ENCODE measurements around the gene RBM44. TPM values are rescaled to one million over a fixed set of nuclear protein-coding genes. Genes with fewer than 3 reads are reported as not detected.
"Not testable (repeated sequence)": the region's sequence is repeated elsewhere in the genome, so short reads cannot be mapped to it uniquely, and the experiment has no call there.

The RBM44 gene
- total RNA-seq, 3 donors from 2014 or later: 1.4 to 2.5 (median 2.0) TPM

DNA sequence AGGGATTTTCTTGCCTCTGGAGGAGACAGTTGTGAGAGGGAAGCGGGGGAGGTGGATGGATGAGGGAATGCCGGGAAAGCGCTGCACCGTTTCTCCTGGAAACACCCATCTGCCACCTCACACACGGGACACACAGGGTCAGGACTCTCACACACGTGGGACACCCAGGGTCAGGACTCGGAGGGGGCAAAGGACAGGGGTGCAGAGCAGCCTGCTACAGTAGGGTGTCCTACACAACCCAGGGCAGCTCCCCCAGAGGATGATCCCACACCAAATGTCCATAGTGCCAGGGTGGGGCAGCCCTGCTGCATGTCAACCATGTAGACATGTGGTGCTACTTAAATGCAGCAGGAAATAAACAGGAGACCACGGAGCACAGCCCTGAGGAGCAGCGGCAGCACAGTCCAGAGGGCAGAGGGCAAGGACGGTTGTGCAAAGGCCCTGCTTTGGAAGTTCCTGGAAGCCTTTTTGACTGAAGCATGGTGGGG lies 65.9 kb downstream of the RBM44 start:
- H3K36me3 ChIP-seq: no peaks in the 10 kb centered on the region
- H3K9me3 ChIP-seq: no peaks in the 10 kb centered on the region
- intact Hi-C loops (cut with DNase I; ENCODE audit: low total_unique reads): no loop called here
- peaks cover 0 to 12% of the 10 kb centered on the region in 2 donors for H3K27me3 ChIP-seq
- no peaks in the 10 kb centered on the region for H3K4me1 ChIP-seq
- DNase-seq (ENCODE audit: low spot score in 2 of 2): peak in 1 of 2 donors; percentile 7
- H3K4me3 ChIP-seq: no peak overlapping the region
- H3K27ac ChIP-seq: peak overlapping the region in 1 of 2 donors; percentile 74
- TF ChIP-seq CTCF (IDR thresholded peaks at IDR 0.05) (no peak), POLR2AphosphoS5 (IDR thresholded peaks at IDR 0.05) (no peak), POLR2A (IDR thresholded peaks at IDR 0.05) (no peak)

DNA sequence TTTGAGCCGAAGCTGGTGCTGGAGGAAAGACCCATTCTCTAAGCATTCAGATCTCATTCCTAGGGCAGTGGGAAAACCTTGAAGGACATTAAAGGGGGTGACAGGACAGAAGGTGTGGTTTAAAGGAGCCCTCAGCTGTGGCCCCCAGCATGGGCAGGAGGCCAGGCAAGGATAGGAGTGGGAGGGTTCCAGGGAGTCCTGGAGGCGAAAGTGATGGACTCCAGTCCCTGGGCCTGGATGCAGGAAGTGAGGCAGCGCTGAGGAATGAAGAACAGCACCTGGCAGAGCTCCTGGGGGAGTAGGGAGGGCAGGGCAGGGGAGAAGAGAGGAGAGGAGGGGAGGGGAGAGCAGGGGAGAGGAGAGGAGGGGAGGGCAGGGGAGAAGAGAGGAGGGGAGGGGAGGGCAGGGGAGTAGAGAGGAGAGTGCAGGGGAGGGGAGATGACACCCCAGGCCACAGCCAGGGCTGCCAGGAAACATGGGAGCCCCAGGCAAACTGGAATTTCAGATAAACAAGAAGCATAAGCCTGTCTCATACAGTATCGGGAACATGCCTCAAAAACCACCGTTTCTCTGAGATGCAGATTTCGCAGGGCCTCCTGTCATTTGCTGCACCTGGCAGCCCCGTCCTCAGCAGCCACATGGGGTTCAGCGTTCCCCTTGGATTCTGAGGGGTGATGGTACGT lies 66.5 kb downstream of the RBM44 start:
- intact Hi-C loops (cut with DNase I; ENCODE audit: low total_unique reads): no loop called here
- TF ChIP-seq CTCF (IDR thresholded peaks at IDR 0.05) (no peak), POLR2AphosphoS5 (IDR thresholded peaks at IDR 0.05) (no peak), POLR2A (IDR thresholded peaks at IDR 0.05) (no peak)
- Histone ChIP-seq H3K4me3 (no peak overlapping the region), H3K4me1 (no peaks in the 10 kb centered on the region), H3K27ac (peak overlapping the region; percentile 25 to 74), H3K36me3 (no peaks in the 10 kb centered on the region), H3K9me3 (no peaks in the 10 kb centered on the region), H3K27me3 (peaks cover 0 to 8% of the 10 kb centered on the region in 2 donors)
- DNase-seq (ENCODE audit: low spot score in 2 of 2): peak; percentile 37 to 41

DNA sequence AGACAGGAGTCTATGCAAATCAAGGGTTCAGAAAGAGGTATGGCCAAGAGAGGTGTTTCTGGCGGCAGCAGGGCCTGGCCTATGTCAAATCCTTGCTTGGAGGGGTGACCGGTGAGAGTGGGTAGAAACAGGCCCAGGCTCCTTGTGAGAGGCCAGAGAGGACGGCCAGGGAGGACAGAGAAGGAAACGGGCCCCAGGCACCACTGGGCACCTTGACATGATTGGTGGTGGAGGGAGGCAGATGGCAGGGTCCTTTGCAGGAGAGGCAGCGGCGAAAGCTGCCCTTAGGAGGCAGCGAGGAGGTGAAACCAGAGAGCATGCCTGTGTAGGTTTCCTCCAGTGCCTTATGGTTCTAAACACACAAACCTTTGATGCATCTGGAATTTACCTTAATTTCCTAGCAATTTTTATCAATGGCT lies 67.1 kb downstream of the RBM44 start:
- intact Hi-C loops (cut with DNase I; ENCODE audit: low total_unique reads): no loop called here
- Histone ChIP-seq H3K4me3 (no peak overlapping the region), H3K27me3 (peaks cover 0 to 3% of the 10 kb centered on the region in 2 donors), H3K4me1 (no peaks in the 10 kb centered on the region), H3K27ac (peak overlapping the region; percentile 25 to 74), H3K36me3 (no peaks in the 10 kb centered on the region), H3K9me3 (no peaks in the 10 kb centered on the region)
- peak in 1 of 2 donors; percentile 28 for DNase-seq (ENCODE audit: low spot score in 2 of 2)
- no peak for TF ChIP-seq CTCF (IDR thresholded peaks at IDR 0.05)

GRCh38 chr2:237866101-237866621 lies 67.6 kb downstream of the RBM44 start:
- intact Hi-C loops (cut with DNase I; ENCODE audit: low total_unique reads): no loop called here
- H3K4me1 ChIP-seq: no peaks in the 10 kb centered on the region
- no peaks in the 10 kb centered on the region for H3K9me3 ChIP-seq
- no peak overlapping the region for H3K27ac ChIP-seq
- DNase-seq (ENCODE audit: low spot score in 2 of 2): no peak
- no peaks in the 10 kb centered on the region for H3K36me3 ChIP-seq
- no peaks in the 10 kb centered on the region for H3K27me3 ChIP-seq
- no peak overlapping the region for H3K4me3 ChIP-seq
- TF ChIP-seq POLR2A (IDR thresholded peaks at IDR 0.05) (no peak), CTCF (IDR thresholded peaks at IDR 0.05) (no peak), POLR2AphosphoS5 (IDR thresholded peaks at IDR 0.05) (no peak)

- peak in 1 of 2 donors; percentile 30 for DNase-seq (ENCODE audit: low spot score in 2 of 2)
- Histone ChIP-seq H3K36me3 (no peaks in the 10 kb centered on the region), H3K27ac (no peak overlapping the region), H3K9me3 (no peaks in the 10 kb centered on the region), H3K27me3 (no peaks in the 10 kb centered on the region), H3K4me1 (no peaks in the 10 kb centered on the region), H3K4me3 (no peak overlapping the region)
- intact Hi-C loops (cut with DNase I; ENCODE audit: low total_unique reads): no loop called here
- TF ChIP-seq POLR2AphosphoS5 (IDR thresholded peaks at IDR 0.05) (no peak), CTCF (IDR thresholded peaks at IDR 0.05) (no peak), POLR2A (IDR thresholded peaks at IDR 0.05) (no peak)
These were observed 68.9 kb downstream of the RBM44 start for GRCh38 chr2:237867465-237867864.

GRCh38 chr2:237868074-237868473 lies 69.5 kb downstream of the RBM44 start:
- H3K4me1 ChIP-seq; H3K27ac ChIP-seq; H3K4me3 ChIP-seq; H3K36me3 ChIP-seq; H3K9me3 ChIP-seq; DNase-seq (ENCODE audit: low spot score in 2 of 2); H3K27me3 ChIP-seq; intact Hi-C loops (cut with DNase I; ENCODE audit: low total_unique reads): not testable (repeated sequence)

Data from breast epithelium (tissue), 4 donors.